ENCODE data around the gene SLC22A16.

SLC22A16 gene

DNA sequence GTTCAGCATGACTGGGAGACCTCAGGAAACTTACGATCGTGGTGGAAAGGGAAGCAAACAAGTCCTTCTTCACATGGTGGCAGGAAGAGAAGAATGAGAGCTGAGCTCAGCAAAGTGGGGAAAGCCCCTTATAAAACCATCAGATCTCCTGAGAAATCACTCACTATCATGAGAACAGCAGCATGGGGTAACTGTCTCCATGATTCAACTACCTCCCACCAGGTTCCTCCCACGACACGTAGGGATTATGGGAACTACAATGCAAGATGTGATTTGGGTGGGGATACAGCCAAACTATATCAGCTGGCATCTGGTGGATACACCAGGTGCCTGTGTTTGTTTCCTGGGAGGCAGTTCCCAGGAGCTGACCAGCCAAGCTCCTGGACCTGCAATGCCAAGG lies 65.9 kb downstream of the SLC22A16 start:
- H3K4me1 ChIP-seq (ENCODE audit: insufficient read depth, low read length, severe bottlenecking): no peaks in the 10 kb centered on the region
- H3K9me2 ChIP-seq (ENCODE audit: low read depth, low read length): no peaks in the 10 kb centered on the region
- H3K9ac ChIP-seq (ENCODE audit: low read length): no peak overlapping the region
- no peak overlapping the region for H3K4me3 ChIP-seq (ENCODE audit: low read depth, low read length, poor library complexity, severe bottlenecking)
- no peaks in the 10 kb centered on the region for H3K79me2 ChIP-seq (ENCODE audit: insufficient read depth, low read length)
- H2AFZ ChIP-seq (ENCODE audit: low read length): no peak overlapping the region
- TF ChIP-seq CTCF (IDR thresholded peaks at IDR 0.05; ENCODE audit: low read length) (no peak), EZH2 (IDR thresholded peaks at IDR 0.05; ENCODE audit: borderline replicate concordance, low read length) (no peak)
- H3F3A ChIP-seq (ENCODE audit: insufficient read depth, low read length): no peaks in the 10 kb centered on the region
- no peaks in the 10 kb centered on the region for H3K27me3 ChIP-seq (ENCODE audit: insufficient read depth, low read length)
- no peaks in the 10 kb centered on the region for H3K9me3 ChIP-seq (ENCODE audit: low read length)
- no peaks in the 10 kb centered on the region for H3K36me3 ChIP-seq (ENCODE audit: insufficient read depth, low read length)
- no peaks in the 10 kb centered on the region for H4K20me1 ChIP-seq (ENCODE audit: insufficient read depth, low read length)
- H3K27ac ChIP-seq (ENCODE audit: low read depth, low read length, poor library complexity, severe bottlenecking): no peak overlapping the region
- no peak overlapping the region for H3K4me2 ChIP-seq (ENCODE audit: low read length)

DNA sequence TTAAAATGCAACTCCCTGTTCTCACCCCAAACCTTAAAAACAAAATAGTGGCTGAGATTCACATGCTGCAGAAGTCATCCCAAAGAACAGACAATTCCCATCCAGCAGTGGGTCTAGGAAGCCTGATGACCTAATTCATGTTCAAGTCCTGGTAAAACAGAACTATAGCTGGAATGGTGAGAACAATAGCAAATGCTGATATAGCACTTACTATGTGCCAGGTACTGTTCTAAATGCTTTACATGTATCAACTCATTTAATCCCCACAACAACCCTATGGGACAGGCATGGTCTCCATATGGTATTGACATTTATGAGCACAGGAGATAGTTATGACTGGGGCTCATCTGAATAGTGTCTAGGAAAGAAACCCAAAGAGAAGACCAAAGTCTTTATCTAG lies 66.6 kb downstream of the SLC22A16 start:
- H3F3A ChIP-seq (ENCODE audit: insufficient read depth, low read length): no peaks in the 10 kb centered on the region
- no peak overlapping the region for H3K27ac ChIP-seq (ENCODE audit: low read depth, low read length, poor library complexity, severe bottlenecking)
- TF ChIP-seq CTCF (IDR thresholded peaks at IDR 0.05; ENCODE audit: low read length): no peak
- no peak for TF ChIP-seq EZH2 (IDR thresholded peaks at IDR 0.05; ENCODE audit: borderline replicate concordance, low read length)
- no peaks in the 10 kb centered on the region for H3K4me1 ChIP-seq (ENCODE audit: insufficient read depth, low read length, severe bottlenecking)
- no peaks in the 10 kb centered on the region for H3K9me2 ChIP-seq (ENCODE audit: low read depth, low read length)
- no peaks in the 10 kb centered on the region for H3K27me3 ChIP-seq (ENCODE audit: insufficient read depth, low read length)
- no peaks in the 10 kb centered on the region for H3K36me3 ChIP-seq (ENCODE audit: insufficient read depth, low read length)
- no peak overlapping the region for H3K4me2 ChIP-seq (ENCODE audit: low read length)
- no peaks in the 10 kb centered on the region for H3K9me3 ChIP-seq (ENCODE audit: low read length)
- H4K20me1 ChIP-seq (ENCODE audit: insufficient read depth, low read length): no peaks in the 10 kb centered on the region
- H3K4me3 ChIP-seq (ENCODE audit: low read depth, low read length, poor library complexity, severe bottlenecking): no peak overlapping the region
- no peak overlapping the region for H2AFZ ChIP-seq (ENCODE audit: low read length)
- H3K79me2 ChIP-seq (ENCODE audit: insufficient read depth, low read length): no peaks in the 10 kb centered on the region
- no peak overlapping the region for H3K9ac ChIP-seq (ENCODE audit: low read length)

GRCh38 chr6:110408901-110409300 lies 67.5 kb downstream of the SLC22A16 start:
- Histone ChIP-seq H3K9me3 (ENCODE audit: low read length) (no peaks in the 10 kb centered on the region), H3K27me3 (ENCODE audit: insufficient read depth, low read length) (no peaks in the 10 kb centered on the region), H2AFZ (ENCODE audit: low read length) (no peak overlapping the region), H3K9me2 (ENCODE audit: low read depth, low read length) (no peaks in the 10 kb centered on the region), H3K36me3 (ENCODE audit: insufficient read depth, low read length) (no peaks in the 10 kb centered on the region), H3K79me2 (ENCODE audit: insufficient read depth, low read length) (no peaks in the 10 kb centered on the region), H3F3A (ENCODE audit: insufficient read depth, low read length) (no peaks in the 10 kb centered on the region), H3K9ac (ENCODE audit: low read length) (no peak overlapping the region), H3K4me3 (ENCODE audit: low read depth, low read length, poor library complexity, severe bottlenecking) (no peak overlapping the region), H3K27ac (ENCODE audit: low read depth, low read length, poor library complexity, severe bottlenecking) (no peak overlapping the region), H3K4me1 (ENCODE audit: insufficient read depth, low read length, severe bottlenecking) (no peaks in the 10 kb centered on the region), H3K4me2 (ENCODE audit: low read length) (no peak overlapping the region), H4K20me1 (ENCODE audit: insufficient read depth, low read length) (no peaks in the 10 kb centered on the region)
- TF ChIP-seq EZH2 (IDR thresholded peaks at IDR 0.05; ENCODE audit: borderline replicate concordance, low read length) (no peak), CTCF (IDR thresholded peaks at IDR 0.05; ENCODE audit: low read length) (no peak; the same call in 1 of the 2 replicates)
